GM03348 (cell line): ENCODE results near the gene TRAF2.

Experiments
- DNase-seq: peaks from one replicate; pipeline ENCODE4 v3.0.0; 2012; ENCODE audit warnings: low spot score

The TRAF2 gene

DNA sequence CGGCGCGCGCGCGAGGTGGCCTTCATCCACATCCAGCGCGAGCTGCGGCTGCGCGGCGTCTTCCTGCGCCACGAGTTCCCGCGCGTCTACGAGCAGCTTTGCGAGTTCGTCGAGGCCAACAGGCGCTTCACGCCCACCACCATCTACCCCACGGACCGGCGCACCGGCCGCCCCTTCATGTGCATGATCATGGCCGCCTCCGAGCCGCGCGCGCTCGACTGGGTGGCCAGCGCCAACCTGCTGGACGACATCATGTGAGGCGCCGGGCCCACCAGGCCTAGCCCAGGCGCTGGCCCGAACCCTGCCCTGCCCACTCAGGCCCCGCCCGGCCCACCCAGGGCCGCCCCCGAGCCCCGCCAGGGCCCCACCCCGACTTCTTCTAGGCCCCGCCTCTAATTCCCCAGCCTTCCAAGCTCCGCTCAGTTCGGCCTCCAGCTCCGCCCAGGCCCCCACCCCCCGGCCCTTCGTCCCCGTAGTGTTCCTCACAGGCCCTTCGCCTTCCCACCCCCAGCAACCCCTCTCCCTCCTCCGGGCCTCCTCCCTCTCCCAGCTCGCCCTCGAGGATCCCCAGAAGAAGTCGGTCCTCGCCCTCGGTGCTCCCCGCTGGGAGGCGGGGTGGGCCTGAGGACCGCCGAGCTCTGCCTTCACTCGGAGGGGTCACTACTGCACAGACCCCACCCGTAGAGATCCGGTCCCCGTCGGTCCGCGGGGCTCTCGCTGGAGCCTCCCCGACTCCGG is 39.1 kb upstream of the TRAF2 start:
- peak; percentile 75 for DNase-seq

DNA sequence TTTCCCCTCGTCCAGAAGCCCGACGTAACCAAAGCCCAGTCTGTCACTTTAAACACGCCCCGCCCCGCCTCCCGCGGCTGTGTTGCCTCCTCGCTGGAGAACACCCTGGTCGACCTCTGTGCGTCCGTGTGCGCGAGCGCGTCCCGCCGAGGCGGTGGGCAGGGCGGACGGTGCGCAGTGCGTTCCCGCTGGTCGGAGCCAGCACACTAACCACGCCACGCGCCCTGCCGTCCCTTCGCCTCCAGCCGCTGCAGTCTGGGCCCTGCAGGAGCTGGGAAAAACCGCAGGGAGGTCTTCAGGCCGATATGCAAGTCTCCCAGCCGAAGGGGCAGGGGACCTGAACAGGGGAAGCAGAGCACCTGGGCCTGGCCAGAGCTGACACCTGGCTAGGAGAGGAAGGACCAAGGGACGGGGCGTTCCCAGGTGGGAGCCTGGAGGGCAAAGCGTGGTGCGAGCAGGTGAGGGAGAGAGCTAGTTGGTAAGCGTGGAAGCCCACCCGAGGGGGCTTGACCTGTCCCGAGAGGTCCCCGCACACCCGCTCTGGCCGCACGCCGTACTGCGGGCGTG is 38.4 kb upstream of the TRAF2 start:
- peak; percentile 87 for DNase-seq

DNA sequence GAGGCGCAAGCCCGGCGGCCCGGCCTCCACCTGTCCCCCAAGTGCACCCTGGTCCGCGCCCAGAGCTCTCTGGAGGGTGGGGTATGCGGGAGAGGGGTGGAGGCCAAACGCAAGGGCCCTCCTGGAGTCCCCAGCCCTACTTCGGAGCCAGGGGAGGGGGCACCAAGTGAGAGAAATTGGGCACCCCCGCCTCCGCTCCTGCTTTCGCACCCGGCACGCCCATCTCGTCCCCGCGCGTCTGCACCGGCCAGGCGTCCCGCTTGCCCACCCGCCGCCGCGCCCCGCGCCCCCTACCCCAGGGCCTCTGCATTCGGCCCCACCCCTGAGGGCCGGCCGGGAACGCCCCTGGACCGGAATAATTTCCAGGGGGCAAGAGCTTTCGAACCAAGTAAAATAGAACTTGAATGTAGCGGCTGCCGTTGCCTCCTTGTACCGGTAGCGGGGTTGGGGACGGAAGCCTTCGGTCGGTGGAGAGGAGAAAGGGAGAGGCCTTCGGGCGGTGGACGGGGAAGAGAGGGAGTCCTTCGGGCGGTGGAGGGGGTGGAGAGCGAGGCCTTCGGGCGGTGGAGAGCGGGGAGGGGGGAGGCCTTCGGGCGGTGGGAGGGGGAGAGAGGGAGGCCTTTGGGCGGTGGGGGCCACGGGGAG is 37.8 kb upstream of the TRAF2 start:
- peak; percentile 81 for DNase-seq

DNA sequence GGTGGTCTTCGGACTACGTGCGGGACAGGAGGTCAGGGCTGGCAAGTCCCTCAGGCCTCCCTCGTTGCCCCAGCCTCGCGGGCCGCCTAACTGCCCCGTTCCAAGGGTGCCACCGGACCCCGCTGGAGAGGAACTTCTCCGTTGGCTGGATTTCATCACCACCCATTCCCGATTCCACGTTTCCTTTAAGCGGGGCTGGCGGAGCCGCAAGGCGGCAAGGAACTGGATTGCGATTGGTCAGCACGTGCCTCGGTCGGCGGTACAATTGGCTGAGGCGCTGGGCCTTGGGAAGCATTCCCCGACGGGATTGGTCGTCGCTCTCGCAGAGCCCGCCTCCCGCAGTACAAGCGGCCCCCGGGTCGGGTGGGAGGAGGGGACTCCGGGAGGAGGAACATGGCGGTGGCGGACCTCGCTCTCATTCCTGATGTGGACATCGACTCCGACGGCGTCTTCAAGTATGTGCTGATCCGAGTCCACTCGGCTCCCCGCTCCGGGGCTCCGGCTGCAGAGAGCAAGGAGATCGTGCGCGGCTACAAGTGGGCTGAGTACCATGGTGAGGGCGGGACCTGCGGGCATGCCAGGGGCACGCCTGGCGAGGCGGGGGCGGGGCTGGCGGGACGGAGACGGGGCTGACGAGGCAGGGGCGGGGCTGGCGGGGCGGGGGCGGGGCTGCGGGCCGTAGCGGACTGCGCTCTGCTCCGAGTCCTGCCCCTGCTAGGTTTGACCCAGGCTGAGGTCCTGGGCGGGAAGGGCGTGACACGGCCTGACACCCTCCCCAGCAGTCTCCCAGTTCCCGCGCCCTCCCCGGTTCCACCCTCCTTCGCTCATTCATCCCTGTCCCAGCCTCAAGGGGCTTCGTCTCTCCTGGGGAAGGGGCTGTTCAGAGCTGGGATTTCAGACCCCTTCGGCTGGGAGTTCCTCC is 37.0 kb upstream of the TRAF2 start, which contains the start of gene PHPT1:
Gene PHPT1 (plus strand): TSS at position 372 of the 922 bp plus-strand sequence. CDS start 22 bp downstream, at position 394.
- peak; percentile 100 for DNase-seq

DNA sequence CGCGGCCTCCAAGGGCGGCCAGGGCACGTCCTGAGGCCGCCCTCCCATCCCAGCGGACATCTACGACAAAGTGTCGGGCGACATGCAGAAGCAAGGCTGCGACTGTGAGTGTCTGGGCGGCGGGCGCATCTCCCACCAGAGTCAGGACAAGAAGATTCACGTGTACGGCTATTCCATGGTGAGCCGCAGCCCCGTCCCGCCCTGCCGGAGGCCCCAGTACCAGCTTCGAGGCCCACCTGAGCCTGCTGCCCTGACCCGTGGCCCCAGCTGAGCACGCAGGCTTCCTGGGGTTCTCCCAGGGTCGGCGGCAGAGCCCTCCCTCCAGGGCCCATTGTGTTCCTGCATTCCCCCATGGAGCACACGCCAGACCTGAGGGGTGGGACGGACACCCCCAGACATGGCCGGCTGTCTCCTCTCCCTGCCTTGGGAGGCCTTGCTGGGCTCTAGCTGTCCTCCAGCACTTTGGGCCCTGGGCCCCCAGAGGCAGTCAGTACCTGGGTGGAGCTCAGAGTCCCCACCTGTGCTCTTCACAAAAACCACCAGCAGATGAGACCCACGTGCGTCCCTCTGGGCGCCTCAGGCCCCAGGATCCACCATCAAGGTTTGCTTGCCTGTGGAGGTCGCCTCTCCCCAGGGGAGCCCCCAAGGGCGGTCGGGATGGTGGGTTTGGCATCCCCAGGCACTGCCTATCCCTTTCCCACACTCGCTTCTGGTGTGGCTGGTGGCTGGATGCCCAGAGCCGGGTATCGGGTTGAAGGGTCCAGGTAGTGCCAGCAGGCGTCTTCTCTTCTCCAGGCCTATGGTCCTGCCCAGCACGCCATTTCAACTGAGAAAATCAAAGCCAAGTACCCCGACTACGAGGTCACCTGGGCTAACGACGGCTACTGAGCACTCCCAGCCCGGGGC is 36.1 kb upstream of the TRAF2 start:
- no peak for DNase-seq

DNA sequence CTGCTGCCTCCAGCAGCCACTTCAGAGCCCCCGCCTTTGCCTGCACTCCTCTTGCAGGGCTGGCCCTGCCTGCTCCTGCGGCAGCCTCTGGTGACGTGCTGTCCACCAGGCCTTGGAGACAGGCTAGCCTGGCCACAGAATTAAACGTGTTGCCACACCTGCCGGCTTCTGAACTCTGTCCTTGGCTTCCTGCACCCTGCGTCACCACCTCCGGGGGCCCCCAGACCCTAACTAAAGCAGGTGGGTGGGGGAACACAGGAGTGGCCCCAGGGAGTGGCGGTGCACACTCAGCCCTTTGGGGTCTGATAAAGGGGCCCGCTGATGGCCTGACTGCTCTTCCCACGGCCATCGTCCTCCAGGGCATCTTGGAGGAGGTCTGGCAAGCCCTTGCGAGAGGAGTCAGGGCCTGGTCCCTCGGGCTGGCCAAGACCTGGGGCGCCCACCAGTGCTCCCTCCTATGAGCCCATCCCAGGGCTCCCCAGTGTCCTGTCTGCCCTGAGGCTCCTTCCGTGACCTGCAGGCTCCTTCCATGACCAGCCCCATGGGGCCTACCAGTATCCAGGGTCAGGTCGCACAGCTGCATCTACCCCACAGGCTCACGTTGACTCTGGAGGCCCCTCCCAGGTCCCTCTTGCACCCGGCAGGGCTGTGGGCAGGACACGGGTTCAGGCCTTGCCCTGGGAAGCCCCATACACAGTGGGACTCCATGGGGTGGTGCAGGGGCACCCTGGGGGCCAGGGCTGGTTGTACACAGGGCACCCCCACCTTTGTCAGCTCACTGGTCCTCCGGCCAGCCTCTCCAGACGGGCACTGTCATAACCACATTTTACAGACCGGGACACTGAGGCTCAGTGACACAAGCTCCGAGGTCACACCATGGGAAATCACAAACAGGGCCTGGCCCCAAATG is 35.2 kb upstream of the TRAF2 start:
- DNase-seq, result no peak

DNA sequence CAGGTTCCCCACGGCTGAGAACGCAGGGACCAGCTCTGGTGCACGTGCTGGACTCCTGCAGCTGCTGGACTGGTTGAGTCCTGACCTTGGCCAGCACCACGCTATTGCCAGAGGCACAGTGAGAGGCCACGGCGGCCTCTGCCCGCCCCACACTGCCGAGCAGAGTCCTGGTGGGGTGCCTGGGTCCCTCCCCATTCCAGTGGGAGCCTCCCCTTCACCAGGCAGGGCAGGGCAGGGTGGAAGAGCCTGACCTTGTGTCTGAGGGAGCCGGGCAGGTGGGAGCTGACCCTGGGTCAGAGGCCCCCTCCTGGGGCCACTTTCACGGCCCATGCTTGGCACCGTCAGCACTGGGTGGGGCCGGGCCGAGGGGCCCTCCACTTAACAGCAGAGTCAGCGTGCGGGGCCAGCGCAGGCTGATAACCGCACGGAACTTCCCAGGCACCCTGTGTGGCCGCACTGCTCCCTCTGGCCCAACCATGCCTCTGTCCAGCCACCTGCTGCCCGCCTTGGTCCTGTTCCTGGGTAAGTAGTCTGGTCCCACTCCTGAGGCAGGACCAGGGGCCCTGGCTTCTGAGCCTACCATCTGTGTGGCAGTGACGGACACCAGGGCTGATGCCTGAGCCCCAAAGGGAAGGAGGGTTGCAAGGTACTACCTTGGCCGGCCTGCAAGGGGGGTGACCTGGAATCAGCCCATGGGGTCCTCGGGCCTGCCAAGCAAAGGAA is 34.2 kb upstream of the TRAF2 start, which contains the start of gene MAMDC4:
Gene MAMDC4 (plus strand): TSS at position 406 of the 723 bp plus-strand sequence. CDS start 71 bp downstream, at position 477.
- DNase-seq, result no peak

DNA sequence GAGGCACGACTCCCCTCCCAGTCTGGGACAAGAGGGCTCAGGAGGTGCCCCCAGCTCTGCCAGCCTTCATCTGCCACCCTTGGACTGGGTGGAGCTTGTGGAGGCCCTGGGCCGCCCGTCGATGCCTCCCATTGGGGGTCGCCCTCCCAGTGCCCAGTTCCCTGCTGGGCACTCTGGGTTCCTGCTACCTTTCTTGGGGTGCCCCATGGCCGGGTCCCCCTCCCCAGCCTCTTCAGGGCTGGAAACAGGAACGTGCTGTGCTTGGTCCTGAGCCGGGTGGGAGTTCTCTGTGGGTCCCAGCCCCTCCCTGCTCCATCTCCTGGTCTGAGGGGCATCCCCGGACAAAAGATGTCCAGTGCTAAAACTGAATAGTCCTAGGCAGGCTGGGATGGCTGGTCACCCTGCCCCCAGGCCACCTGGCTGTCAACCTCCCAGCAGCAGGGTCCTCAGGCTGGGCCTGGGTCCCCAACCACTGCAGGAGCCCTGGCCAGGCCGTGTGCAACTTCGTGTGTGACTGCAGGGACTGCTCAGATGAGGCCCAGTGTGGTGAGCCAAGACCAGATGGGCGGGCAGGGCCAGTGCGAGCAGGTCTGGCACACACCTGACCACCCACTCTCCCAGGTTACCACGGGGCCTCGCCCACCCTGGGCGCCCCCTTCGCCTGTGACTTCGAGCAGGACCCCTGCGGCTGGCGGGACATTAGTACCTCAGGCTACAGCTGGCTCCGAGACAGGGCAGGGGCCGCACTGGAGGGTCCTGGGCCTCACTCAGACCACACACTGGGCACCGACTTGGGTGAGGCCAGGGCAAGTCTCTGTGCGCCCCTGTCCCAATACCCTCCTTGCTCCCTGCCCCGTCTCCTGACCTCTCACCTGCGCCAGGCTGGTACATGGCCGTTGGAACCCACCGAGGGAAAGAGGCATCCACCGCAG is 33.4 kb upstream of the TRAF2 start:
- no peak for DNase-seq

DNA sequence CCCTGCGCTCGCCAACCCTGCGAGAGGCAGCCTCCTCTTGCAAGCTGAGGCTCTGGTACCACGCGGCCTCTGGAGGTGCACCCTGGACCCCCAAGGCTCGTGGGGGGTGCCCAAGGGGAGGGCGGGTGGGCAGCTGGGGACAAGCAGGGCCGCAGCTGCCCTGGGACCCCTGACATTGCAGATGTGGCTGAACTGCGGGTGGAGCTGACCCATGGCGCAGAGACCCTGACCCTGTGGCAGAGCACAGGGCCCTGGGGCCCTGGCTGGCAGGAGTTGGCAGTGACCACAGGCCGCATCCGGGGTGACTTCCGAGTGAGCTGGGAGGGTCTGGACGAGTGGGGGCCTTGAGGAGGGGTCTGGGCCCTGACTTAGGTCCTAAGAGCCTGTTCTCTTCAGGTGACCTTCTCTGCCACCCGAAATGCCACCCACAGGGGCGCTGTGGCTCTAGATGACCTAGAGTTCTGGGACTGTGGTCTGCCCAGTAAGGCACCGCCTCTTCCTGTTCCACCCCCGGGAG is 32.7 kb upstream of the TRAF2 start:
- DNase-seq, result no peak

DNA sequence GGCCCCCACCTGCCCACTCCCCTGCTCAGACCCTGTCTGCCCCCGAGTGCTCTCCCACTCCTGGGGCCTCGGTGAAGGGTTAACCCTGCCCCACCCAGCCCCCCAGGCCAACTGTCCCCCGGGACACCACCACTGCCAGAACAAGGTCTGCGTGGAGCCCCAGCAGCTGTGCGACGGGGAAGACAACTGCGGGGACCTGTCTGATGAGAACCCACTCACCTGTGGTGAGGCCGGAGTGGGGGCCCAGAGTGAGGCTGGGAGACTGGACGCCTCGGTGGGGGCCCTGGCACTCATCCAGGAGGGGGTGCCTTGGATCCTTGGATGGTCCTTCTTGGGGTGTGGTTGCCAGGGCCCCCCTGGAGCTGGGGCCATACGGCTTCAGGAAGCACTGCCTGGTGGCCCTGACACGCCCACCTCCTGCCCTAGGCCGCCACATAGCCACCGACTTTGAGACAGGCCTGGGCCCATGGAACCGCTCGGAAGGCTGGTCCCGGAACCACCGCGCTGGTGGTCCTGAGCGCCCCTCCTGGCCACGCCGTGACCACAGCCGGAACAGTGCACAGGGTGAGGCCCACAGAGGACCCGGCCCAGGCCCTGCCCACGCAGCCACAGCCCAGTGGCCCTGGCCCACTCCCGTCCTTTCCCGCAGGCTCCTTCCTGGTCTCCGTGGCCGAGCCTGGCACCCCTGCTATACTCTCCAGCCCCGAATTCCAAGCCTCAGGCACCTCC is 32.0 kb upstream of the TRAF2 start:
- DNase-seq, result no peak

DNA sequence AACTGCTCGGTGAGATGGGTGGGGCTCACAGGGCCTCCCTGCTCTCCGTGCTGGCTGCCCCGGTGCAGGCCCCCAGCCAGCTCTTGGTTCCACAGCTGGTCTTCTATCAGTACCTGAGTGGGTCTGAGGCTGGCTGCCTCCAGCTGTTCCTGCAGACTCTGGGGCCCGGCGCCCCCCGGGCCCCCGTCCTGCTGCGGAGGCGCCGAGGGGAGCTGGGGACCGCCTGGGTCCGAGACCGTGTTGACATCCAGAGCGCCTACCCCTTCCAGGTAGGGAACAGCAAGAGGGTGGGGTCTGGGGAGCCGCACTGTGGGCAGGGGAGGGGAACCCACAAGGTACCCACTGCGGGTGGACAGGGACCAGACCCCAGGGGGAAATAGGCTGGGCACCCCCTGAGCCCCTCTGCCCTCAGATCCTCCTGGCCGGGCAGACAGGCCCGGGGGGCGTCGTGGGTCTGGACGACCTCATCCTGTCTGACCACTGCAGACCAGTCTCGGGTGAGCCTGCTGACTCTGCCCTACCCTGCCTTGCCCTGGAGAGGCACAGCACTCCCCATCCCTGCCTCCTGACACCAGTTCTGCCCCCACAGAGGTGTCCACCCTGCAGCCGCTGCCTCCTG is 31.4 kb upstream of the TRAF2 start:
- no peak for DNase-seq

DNA sequence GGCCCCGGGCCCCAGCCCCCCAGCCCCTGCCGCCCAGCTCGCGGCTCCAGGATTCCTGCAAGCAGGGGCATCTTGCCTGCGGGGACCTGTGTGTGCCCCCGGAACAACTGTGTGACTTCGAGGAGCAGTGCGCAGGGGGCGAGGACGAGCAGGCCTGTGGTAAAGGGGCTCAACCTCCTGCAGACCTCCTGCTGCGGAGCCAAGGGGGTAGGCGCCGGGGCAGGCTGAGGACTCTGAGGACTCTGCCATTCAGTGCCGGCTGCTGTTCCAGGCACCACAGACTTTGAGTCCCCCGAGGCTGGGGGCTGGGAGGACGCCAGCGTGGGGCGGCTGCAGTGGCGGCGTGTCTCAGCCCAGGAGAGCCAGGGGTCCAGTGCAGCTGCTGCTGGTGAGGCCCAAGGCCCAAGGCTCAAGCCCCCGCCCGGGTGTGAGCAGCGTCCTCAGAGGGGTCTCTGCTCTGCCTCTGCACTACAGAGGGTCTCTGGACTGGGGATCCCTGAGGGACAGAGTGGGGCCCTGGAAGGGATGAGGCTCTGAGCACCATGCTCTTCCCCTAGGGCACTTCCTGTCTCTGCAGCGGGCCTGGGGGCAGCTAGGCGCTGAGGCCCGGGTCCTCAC is 30.7 kb upstream of the TRAF2 start:
- DNase-seq, result no peak

DNA sequence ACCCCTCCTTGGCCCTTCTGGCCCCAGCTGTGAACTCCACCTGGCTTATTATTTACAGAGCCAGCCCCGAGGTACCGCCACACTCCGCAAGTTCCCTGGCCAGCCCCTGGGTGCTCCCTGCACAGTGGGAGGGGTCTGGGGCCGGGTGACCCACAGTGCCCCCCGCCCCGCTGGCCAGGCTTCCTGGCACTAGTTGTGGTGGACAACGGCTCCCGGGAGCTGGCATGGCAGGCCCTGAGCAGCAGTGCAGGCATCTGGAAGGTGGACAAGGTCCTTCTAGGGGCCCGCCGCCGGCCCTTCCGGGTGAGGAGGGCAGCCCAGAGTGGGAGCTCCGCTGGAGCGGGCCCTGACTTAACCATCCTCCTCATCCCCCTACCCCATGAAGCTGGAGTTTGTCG is 30.2 kb upstream of the TRAF2 start:
- DNase-seq, result no peak

DNA sequence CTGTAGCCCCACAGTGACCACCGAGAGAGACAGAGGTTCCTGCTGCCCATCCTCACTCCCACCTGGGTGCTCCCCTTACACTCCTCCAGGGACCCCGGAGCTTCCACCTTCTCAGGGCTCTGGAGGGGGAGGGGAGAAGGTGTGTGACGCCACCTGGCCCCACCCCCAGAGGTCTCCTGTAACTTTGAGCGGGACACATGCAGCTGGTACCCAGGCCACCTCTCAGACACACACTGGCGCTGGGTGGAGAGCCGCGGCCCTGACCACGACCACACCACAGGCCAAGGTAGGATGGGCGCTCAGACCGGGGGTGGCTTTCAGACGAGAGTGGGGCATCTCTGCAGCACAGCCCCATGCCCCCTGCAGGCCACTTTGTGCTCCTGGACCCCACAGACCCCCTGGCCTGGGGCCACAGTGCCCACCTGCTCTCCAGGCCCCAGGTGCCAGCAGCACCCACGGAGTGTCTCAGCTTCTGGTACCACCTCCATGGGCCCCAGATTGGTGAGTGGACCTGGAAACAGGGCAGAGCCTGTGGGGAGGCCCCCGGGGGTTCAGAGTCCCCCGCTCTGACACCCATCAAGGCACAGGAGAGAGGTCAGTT is 29.7 kb upstream of the TRAF2 start:
- DNase-seq, result no peak

DNA sequence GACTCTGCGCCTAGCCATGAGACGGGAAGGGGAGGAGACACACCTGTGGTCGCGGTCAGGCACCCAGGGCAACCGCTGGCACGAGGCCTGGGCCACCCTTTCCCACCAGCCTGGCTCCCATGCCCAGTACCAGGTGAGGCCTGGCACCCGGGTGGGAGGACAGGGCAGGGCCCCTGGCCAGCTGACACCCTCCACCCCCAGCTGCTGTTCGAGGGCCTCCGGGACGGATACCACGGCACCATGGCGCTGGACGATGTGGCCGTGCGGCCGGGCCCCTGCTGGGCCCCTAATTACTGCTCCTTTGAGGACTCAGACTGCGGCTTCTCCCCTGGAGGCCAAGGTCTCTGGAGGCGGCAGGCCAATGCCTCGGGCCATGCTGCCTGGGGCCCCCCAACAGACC is 29.1 kb upstream of the TRAF2 start:
- no peak for DNase-seq
